Activated naive CD4-positive, alpha-beta T cell treated with anti-CD3 and anti-CD28 coated beads, Interleukin-2, amount 50 U/mL, for 24 hours (primary cell): ENCODE measurements around the gene MXD1.
"Not testable (repeated sequence)": the region's sequence is repeated elsewhere in the genome, so short reads cannot be mapped to it uniquely, and the experiment has no call there.

ENCODE experiments used
- H3K27ac Mint-ChIP-seq: one replicate; pipeline ENCODE4 v1.8.0; 2021; ENCODE audit warnings: mild to moderate bottlenecking, mixed read lengths
- H3K27me3 Mint-ChIP-seq: one replicate; pipeline ENCODE4 v1.8.0; 2021; ENCODE audit warnings: mixed read lengths
- H3K36me3 Mint-ChIP-seq: one replicate; pipeline ENCODE4 v1.8.0; 2021; ENCODE audit warnings: mixed read lengths
- H3K4me1 Mint-ChIP-seq: one replicate; pipeline ENCODE4 v1.8.0; 2021; ENCODE audit warnings: mixed read lengths
- H3K4me3 Mint-ChIP-seq: one replicate; pipeline ENCODE4 v1.8.0; 2021; ENCODE audit warnings: mild to moderate bottlenecking, mixed read lengths
- H3K9me3 Mint-ChIP-seq: one replicate; pipeline ENCODE4 v1.8.0; 2021; ENCODE audit warnings: mixed read lengths

The MXD1 gene

DNA sequence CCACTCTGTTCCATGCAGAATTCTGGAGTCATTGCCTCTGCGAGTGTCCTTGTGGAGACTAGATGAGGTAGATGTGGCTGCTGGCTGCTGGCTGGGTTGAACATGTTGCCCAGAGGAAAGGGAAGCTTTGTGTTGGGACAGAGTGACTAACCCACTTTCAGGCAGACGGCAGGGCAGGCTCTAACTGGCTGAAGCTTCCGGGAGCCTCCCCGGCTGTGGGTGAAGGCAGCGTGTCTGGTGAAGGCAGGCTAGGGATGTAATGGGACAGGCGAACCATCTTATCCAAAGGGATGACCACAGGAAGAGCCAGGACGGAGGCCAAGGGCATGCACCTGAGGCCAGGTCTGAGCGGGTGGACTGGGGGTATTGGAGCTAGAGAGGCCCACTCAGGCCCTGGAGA, 30.5 kb downstream of the MXD1 start:
- peaks cover 37% of the 10 kb centered on the region for H3K4me1 Mint-ChIP-seq
- no peaks in the 10 kb centered on the region for H3K27me3 Mint-ChIP-seq

DNA sequence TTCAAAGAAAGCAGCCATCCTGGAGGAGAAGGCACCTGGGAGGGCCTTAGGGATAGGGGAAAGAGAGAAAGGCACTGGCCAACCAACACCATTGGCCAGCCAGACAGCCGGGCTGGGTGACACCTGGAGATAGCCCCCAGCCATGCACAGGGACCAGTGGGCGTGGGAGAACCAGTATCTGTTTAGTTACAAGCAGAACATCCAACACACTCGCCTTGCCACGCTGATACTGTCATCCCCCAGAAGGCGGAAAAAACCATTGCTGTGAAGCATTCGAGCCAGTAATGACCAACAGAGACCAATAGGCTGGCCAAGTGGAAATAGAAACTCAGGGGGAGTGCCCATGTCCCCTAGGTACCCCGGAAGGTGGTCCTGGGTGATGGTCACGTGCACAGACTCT, 31.0 kb downstream of the MXD1 start:
- Mint-ChIP-seq H3K4me3 (no peak overlapping the region), H3K36me3 (peaks cover 3% of the 10 kb centered on the region), H3K9me3 (no peaks in the 10 kb centered on the region), H3K27ac (peak overlapping the region; percentile 41), H3K4me1 (peaks cover 37% of the 10 kb centered on the region), H3K27me3 (no peaks in the 10 kb centered on the region)

More for the DNA sequence above, 30.5 kb downstream of the MXD1 start:
- no peaks in the 10 kb centered on the region for H3K9me3 Mint-ChIP-seq
- peak overlapping the region; percentile 35 for H3K27ac Mint-ChIP-seq
- peak overlapping the region; percentile 26 for H3K4me3 Mint-ChIP-seq
- H3K36me3 Mint-ChIP-seq, result peaks cover 3% of the 10 kb centered on the region

DNA sequence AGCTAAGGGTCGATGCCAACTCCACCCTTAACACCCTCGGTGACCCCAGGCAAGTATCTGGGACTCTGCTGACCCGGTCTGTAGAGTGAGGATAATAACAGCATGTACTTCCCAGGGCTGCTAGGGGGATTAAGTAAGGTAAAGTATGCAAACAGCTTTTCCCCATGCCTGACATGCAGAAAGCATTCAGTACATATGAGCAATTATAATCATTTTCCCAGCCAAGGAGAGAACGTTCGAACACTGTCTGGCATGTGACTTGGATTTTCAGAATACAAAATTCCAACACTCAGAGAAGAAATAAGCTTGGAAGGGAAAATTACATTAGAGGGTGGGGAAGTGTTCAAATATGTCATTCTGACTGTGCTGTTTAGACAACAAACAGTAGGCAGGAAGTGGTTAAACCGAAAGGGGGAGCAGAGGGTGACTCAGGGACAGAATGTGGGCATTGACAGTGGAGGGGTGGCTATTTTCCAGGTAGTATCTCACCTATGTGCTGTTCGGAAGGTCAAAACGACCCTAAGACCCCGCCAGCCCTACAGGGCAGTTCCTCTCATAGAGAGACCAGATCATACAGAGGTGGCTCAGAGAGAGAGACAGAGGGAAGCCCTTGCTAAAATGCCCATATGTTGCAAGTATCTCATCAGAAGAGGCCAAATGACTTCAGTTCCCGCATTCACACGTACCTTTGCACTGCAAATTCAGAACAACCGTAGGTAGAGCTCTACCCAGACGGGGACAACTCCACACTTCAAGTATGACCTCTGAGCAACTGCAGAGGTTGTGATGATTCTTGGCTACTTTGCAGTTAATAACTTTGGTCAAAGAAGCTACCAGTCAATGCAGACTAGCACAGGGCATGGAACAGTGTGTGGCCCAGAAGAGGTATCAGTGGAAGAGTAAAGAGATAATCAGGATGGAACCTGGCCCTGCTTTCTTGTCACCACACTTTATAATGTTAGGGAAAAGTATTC, 31.7 kb downstream of the MXD1 start:
- peaks cover 2% of the 10 kb centered on the region for H3K36me3 Mint-ChIP-seq
- peak overlapping the region; percentile 87 for H3K27ac Mint-ChIP-seq
- no peaks in the 10 kb centered on the region for H3K9me3 Mint-ChIP-seq
- H3K4me1 Mint-ChIP-seq, result peaks cover 37% of the 10 kb centered on the region
- H3K4me3 Mint-ChIP-seq, result peak overlapping the region; percentile 64
- no peaks in the 10 kb centered on the region for H3K27me3 Mint-ChIP-seq

- H3K27me3 Mint-ChIP-seq, result no peaks in the 10 kb centered on the region
- peak overlapping the region; percentile 16 for H3K4me3 Mint-ChIP-seq
- no peaks in the 10 kb centered on the region for H3K9me3 Mint-ChIP-seq
- peaks cover 2% of the 10 kb centered on the region for H3K36me3 Mint-ChIP-seq
- peak overlapping the region; percentile 87 for H3K27ac Mint-ChIP-seq
- H3K4me1 Mint-ChIP-seq, result peaks cover 37% of the 10 kb centered on the region
Measured at GRCh38 chr2:69947325-69947931, 32.5 kb downstream of the MXD1 start.

GRCh38 chr2:69948032-69948962, 33.4 kb downstream of the MXD1 start:
- H3K9me3 Mint-ChIP-seq, result no peaks in the 10 kb centered on the region
- H3K36me3 Mint-ChIP-seq, result no peaks in the 10 kb centered on the region
- peaks cover 34% of the 10 kb centered on the region for H3K4me1 Mint-ChIP-seq
- no peak overlapping the region for H3K4me3 Mint-ChIP-seq
- no peaks in the 10 kb centered on the region for H3K27me3 Mint-ChIP-seq
- no peak overlapping the region for H3K27ac Mint-ChIP-seq

DNA sequence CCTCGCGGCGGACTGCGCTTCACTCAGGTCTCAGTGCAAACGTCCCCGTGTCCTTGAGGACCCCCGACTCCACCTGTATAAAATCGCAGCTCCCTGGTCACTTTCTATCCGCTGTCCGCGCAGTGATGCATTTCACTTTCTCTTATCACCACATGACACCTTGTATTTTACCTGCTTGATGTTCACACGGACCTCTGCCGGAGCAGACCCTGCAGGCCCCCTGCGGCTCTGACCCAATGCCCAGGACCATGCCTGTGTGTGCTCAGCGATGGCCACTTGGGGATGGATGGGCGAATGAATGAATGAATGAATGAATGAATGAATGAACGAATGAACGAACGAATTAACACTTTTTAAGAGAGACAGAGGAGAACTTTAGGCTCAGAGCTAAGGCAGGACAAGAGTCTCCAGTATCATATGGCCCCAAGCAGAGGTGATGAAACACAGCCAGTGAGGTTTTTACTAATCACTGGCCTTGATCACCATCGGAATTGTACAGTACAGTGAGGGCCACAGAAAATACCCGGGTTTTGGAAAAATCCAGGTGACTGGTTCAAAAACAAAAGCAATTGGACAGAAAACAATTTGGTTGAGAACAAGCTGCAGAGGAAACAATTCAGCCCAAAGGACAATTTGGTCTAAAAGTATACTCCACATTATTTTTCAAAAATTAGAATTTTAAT, 34.2 kb downstream of the MXD1 start:
- Mint-ChIP-seq H3K9me3 (no peaks in the 10 kb centered on the region), H3K4me1 (peaks cover 31% of the 10 kb centered on the region), H3K36me3 (no peaks in the 10 kb centered on the region), H3K4me3 (no peak overlapping the region), H3K27ac (peak overlapping the region; percentile 89), H3K27me3 (no peaks in the 10 kb centered on the region)

GRCh38 chr2:69950241-69950640, 35.3 kb downstream of the MXD1 start:
- Mint-ChIP-seq H3K27me3 (no peaks in the 10 kb centered on the region), H3K9me3 (no peaks in the 10 kb centered on the region), H3K27ac (no peak overlapping the region), H3K4me1 (peaks cover 29% of the 10 kb centered on the region), H3K4me3 (no peak overlapping the region), H3K36me3 (no peaks in the 10 kb centered on the region)

GRCh38 chr2:69950671-69951070, 35.8 kb downstream of the MXD1 start:
- H3K4me3 Mint-ChIP-seq, H3K27ac Mint-ChIP-seq: not testable (repeated sequence)

GRCh38 chr2:69952336-69953115, 37.6 kb downstream of the MXD1 start:
- Mint-ChIP-seq H3K27me3 (no peaks in the 10 kb centered on the region), H3K27ac (no peak overlapping the region), H3K4me1 (peaks cover 6% of the 10 kb centered on the region), H3K9me3 (no peaks in the 10 kb centered on the region), H3K36me3 (no peaks in the 10 kb centered on the region), H3K4me3 (no peak overlapping the region)

More at GRCh38 chr2:69950671-69951070, 35.8 kb downstream of the MXD1 start:
- H3K27me3 Mint-ChIP-seq, H3K9me3 Mint-ChIP-seq, H3K36me3 Mint-ChIP-seq: not testable (repeated sequence)
- peaks cover 25% of the 10 kb centered on the region for H3K4me1 Mint-ChIP-seq

DNA sequence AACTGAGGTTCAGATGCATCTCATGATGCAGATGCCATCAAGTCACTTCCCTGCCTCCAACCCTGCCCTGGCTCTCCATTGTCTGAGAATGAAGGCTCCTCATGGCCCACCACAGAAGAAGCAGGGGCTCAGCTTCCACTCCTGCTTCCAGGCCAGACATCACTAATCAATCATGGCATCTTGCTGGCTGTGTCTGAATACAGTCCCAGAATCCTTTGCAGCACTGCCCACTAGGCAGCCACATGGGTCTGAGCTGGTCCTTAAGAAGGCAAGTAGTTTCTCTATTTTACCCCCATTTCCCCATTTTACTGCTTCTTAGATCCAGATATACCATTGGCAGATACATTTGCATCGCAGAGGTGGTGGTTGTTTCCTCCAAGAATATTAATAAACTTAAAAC, 39.2 kb downstream of the MXD1 start:
- Mint-ChIP-seq H3K27me3 (no peaks in the 10 kb centered on the region), H3K9me3 (no peaks in the 10 kb centered on the region), H3K36me3 (no peaks in the 10 kb centered on the region), H3K27ac (no peak overlapping the region), H3K4me3 (no peak overlapping the region), H3K4me1 (peaks cover under 1% of the 10 kb centered on the region)

DNA sequence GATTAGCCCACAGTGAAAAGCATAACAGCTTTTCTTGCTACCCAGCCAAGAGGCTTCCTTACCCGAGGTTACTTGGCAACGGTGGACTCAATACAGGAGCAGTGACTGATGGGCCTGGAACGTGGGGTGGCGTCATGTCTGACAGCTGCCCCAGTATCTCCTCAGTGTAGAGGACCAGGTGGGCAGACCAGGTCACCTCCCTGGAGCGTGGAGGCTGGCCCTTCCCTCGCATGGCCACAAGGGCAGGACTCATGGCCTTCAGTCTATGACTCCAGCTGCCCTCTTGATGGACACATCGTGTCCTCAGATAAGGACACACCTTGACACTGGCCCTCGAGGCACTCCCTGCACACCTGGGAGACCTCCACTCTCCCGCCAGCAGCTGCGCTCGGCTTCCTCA, 40.1 kb downstream of the MXD1 start:
- H3K9me3 Mint-ChIP-seq, result no peaks in the 10 kb centered on the region
- no peaks in the 10 kb centered on the region for H3K4me1 Mint-ChIP-seq
- no peak overlapping the region for H3K27ac Mint-ChIP-seq
- H3K27me3 Mint-ChIP-seq, result no peaks in the 10 kb centered on the region
- no peaks in the 10 kb centered on the region for H3K36me3 Mint-ChIP-seq
- no peak overlapping the region for H3K4me3 Mint-ChIP-seq

DNA sequence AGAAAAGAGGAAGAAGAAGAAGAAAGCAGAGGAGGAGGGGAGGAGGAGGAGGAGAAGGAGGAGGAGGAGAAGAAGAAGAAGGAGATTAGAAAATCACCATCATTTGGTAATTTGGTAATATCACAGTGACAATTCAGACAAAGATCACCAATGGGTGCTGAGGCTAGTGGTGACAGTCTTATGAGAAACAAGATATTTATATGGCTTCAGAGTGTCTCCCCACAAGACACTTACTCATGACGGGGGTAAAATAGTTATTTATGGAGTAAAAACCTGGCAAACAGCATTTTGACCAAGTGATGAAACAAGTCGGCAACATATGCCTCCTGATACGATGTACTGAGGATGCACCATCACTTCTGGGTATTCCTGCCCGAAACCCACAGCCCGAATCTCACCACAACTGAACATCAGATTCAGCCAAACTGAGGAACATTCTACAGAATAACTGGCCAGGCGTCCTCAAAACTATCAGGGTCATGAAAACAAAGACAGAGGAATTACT, 41.6 kb downstream of the MXD1 start:
- Mint-ChIP-seq H3K4me1 (no peaks in the 10 kb centered on the region), H3K9me3 (no peaks in the 10 kb centered on the region), H3K27me3 (no peaks in the 10 kb centered on the region)

GRCh38 chr2:69957965-69958364, 43.1 kb downstream of the MXD1 start:
- H3K27ac Mint-ChIP-seq, result no peak overlapping the region
- no peak overlapping the region for H3K4me3 Mint-ChIP-seq
- H3K4me1 Mint-ChIP-seq, result no peaks in the 10 kb centered on the region
- no peaks in the 10 kb centered on the region for H3K27me3 Mint-ChIP-seq
- H3K9me3 Mint-ChIP-seq, result no peaks in the 10 kb centered on the region
- H3K36me3 Mint-ChIP-seq, result no peaks in the 10 kb centered on the region

More for the DNA sequence above, 41.6 kb downstream of the MXD1 start:
- Mint-ChIP-seq H3K4me3 (no peak overlapping the region), H3K27ac (no peak overlapping the region), H3K36me3 (no peaks in the 10 kb centered on the region)

DNA sequence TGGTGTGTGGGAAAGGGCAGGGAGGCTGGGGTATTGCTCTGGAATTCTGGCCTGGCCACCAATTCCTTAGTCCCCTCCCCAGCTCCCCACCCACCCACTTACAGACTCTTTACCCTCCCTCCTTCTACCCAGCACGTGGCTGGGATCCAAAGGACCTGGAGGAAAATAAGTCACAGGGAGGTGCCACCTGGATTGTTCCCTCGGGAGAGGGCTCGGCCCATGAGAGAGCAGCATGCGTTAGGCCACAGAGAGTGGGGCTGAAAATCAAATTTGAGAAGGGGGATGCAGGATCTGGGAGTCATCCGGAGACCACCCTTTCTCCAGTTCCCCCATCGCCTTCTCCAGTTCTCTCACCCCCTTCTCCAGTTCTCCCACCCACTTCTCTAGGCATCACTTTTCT, 43.6 kb downstream of the MXD1 start:
- Mint-ChIP-seq H3K27ac (no peak overlapping the region), H3K9me3 (no peaks in the 10 kb centered on the region), H3K27me3 (no peaks in the 10 kb centered on the region), H3K4me1 (no peaks in the 10 kb centered on the region), H3K4me3 (no peak overlapping the region), H3K36me3 (no peaks in the 10 kb centered on the region)
